Gastroesophageal sphincter (tissue), 3 donors: ENCODE results near the gene C4BPA.

Experiments used
- CTCF ChIP-seq, 4 experiments: fragments of 200-600 bp in 2 of 4; fragments of 450-650 bp in 2 of 4; sonication (generic) in 1 of 4; IDR thresholded peaks; one replicate each; pipeline ENCODE4 v1.5.1; 2017 to 2019; ENCODE audit warnings: antibody characterized with exemption in 4 of 4, mild to moderate bottlenecking in 2 of 4, moderate library complexity in 2 of 4
- EP300 ChIP-seq: sonication (generic); formaldehyde crosslinking; IDR thresholded peaks from one replicate; pipeline ENCODE4 v1.6.1; 2017; ENCODE audit warnings: antibody characterized with exemption, mild to moderate bottlenecking

- TF ChIP-seq CTCF (IDR thresholded peaks at IDR 0.05) (no peak), EP300 (no peak)
These were observed 87.0 kb downstream of the C4BPA start for GRCh38 chr1:207191061-207191460.
